ENCODE results near the gene ACSBG1. TPM values are rescaled to one million over a fixed set of nuclear protein-coding genes. Genes with fewer than 3 reads are reported as not detected.
A peak's percentile ranks its signal among the peaks of the same experiment; 100 is the strongest.

The ACSBG1 gene
- total and polyA plus RNA-seq, 2 of the 8 experiments (the other 6 are each of a cell fraction or from before 2014, with no cell fraction given) = 5.4 to 7.1 TPM

GRCh38 chr15:78213425-78213750, 21.0 kb downstream of the ACSBG1 start:
- FAIRE-seq (no peak), DNase-seq (ENCODE audit: low read depth in 1 of 2, low spot score in 2 of 2) (no peak)
- H4K8ac ChIP-seq (ENCODE audit: extremely low read depth, insufficient read depth, low read length) = no peak overlapping the region
- no peak overlapping the region for H2AFZ ChIP-seq (ENCODE audit: low read length)
- H2BK12ac ChIP-seq (ENCODE audit: low read depth, low read length) = no peak overlapping the region
- H4K20me1 ChIP-seq (replicated peaks in 1 of 2; ENCODE audit: control insufficient read depth in 1 of 2, insufficient read depth in 2 of 2, low read length in 2 of 2) = no peaks in the 10 kb centered on the region
- H4K5ac ChIP-seq (ENCODE audit: insufficient read length, low read depth, low read length) = no peak overlapping the region
- H3K9ac ChIP-seq (replicated peaks in 1 of 4; ENCODE audit: extremely low read depth in 1 of 4, low read depth in 3 of 4, low read length in 3 of 4) = no peak overlapping the region
- peak overlapping the region; percentile 32 for H4K91ac ChIP-seq (replicated peaks; ENCODE audit: insufficient read length, low read length)
- TF ChIP-seq EP300 (IDR thresholded peaks at IDR 0.05; ENCODE audit: borderline replicate concordance in 1 of 2, low read depth in 2 of 2, low read length in 2 of 2) (no peak), POLR2AphosphoS5 (IDR thresholded peaks at IDR 0.05; ENCODE audit: low read depth, low read length) (no peak), TAF7 (optimal IDR thresholded peaks at IDR 0.05; ENCODE audit: borderline replicate concordance, low read depth, low read length) (no peak), E2F6 (IDR thresholded peaks at IDR 0.05) (no peak), TCF12 (IDR thresholded peaks at IDR 0.05; ENCODE audit: low read depth, low read length) (no peak), ATF3 (IDR thresholded peaks at IDR 0.05; ENCODE audit: insufficient read depth, low read depth, low read length) (no peak), GTF2F1 (IDR thresholded peaks at IDR 0.05; ENCODE audit: borderline replicate concordance, low read depth, low read length) (no peak), SUZ12 (IDR thresholded peaks at IDR 0.05; ENCODE audit: low read length) (no peak), SP1 (IDR thresholded peaks at IDR 0.05; ENCODE audit: low read depth, low read length) (no peak)
- 87% methylated on average over 6 of the region's 6 CpGs; no CpG with 5 or more reads in 1 of the 2 experiments for WGBS, 2 experiments (ENCODE audit: extremely low coverage in 1 of 2, insufficient coverage in 1 of 2, insufficient read length in 1 of 2, insufficient replicate concordance in 2 of 2, low coverage in 1 of 2, low lambda C conversion rate in 2 of 2, missing lambda C conversion rate in 1 of 2)
- no peaks in the 10 kb centered on the region for H3K79me1 ChIP-seq (ENCODE audit: low read depth, low read length)
- H2AK5ac ChIP-seq (ENCODE audit: low read depth, low read length) = no peak overlapping the region
- H2BK120ac ChIP-seq (replicated peaks; ENCODE audit: low read depth, low read length) = no peak overlapping the region
- ChIA-PET POLR2A (ENCODE audit: partially characterized antibody) (no interaction called here), CTCF (ENCODE audit: partially characterized antibody) (interaction anchor here (1.2 to 6.0 kb wide), 5 partner anchors 9 to 37 kb away, joined by 3 to 34 read pairs (median 8); no protein-coding TSS in a partner anchor)
- no peaks in the 10 kb centered on the region for H3K23me2 ChIP-seq (ENCODE audit: low read depth, low read length)
- no peak overlapping the region for H3K18ac ChIP-seq (ENCODE audit: extremely low read depth, low read length)
- H3K4me3 ChIP-seq (ENCODE audit: extremely low read depth in 1 of 4, insufficient read depth in 2 of 4, low read depth in 3 of 4, low read length in 4 of 4) = no peak overlapping the region
- H3K14ac ChIP-seq (ENCODE audit: insufficient read length) = no peak overlapping the region
- no peak overlapping the region for H2BK5ac ChIP-seq (ENCODE audit: low read depth, low read length)
- H2BK20ac ChIP-seq (ENCODE audit: low read length) = no peak overlapping the region
- H3K27me3 ChIP-seq (replicated peaks in 1 of 4; ENCODE audit: control insufficient read depth in 3 of 4, extremely low read depth in 1 of 4, insufficient read depth in 3 of 4, low read length in 3 of 4) = no peaks in the 10 kb centered on the region
- peaks cover 0 to 2% (median 0%) of the 10 kb centered on the region in 4 experiments; a peak in 2 of 7 replicates for H3K4me1 ChIP-seq (replicated peaks in 1 of 4; ENCODE audit: control insufficient read depth in 3 of 4, insufficient read depth in 4 of 4, low read length in 3 of 4)
- no peaks in the 10 kb centered on the region for H3K79me2 ChIP-seq (ENCODE audit: control insufficient read depth in 1 of 2, insufficient read depth in 2 of 2, low read length in 2 of 2)
- H3K23ac ChIP-seq (ENCODE audit: insufficient read length) = no peak overlapping the region
- H3K56ac ChIP-seq (replicated peaks; ENCODE audit: insufficient read length, low read depth, low read length) = no peak overlapping the region
- H2BK15ac ChIP-seq (ENCODE audit: low read length) = no peak overlapping the region
- H3K36me3 ChIP-seq (ENCODE audit: control insufficient read depth in 2 of 4, insufficient read depth in 4 of 4, low read length in 3 of 4) = no peaks in the 10 kb centered on the region
- H3K4me2 ChIP-seq (ENCODE audit: insufficient read depth in 1 of 2, low read depth in 2 of 2, low read length in 2 of 2) = no peak overlapping the region
- no peak overlapping the region for H3K4ac ChIP-seq (replicated peaks; ENCODE audit: insufficient read length, low read depth, low read length)
- H3K27ac ChIP-seq (ENCODE audit: low read depth, low read length) = no peak overlapping the region
- H3K9me3 ChIP-seq (ENCODE audit: insufficient read depth in 2 of 2, low read depth in 1 of 2, low read length in 1 of 2) = no peaks in the 10 kb centered on the region

Measured in H1 (cell line).